WTC11 (cell line): ENCODE measurements around the gene MBOAT1. TPM values are rescaled to one million over a fixed set of nuclear protein-coding genes. Genes with fewer than 3 reads are reported as not detected.
A peak's percentile ranks its signal among the peaks of the same experiment; 100 is the strongest.

ENCODE experiments used
- ATAC-seq: fragments of 200-7000 bp; cut with Tn5 transposase; 2 replicates; pipeline ENCODE4 v1.10.0; 2021; ENCODE audit warnings: mild to moderate bottlenecking, moderate library complexity
- CTCF ChIA-PET: fragments of 300-600 bp; sonication (Branson Sonifier 250); formaldehyde crosslinking; loops from one replicate; lab custom pipeline; 2021; ENCODE audit warnings: antibody characterized with exemption; lab: Charles Lee
- POLR2A ChIA-PET: fragments of 350-600 bp; sonication (Branson Sonifier 250); formaldehyde crosslinking; loops from one replicate; lab custom pipeline; 2021; ENCODE audit warnings: antibody characterized with exemption; lab: Charles Lee
- DNase-seq: peaks from one replicate; pipeline ENCODE4 v3.0.0; 2021; ENCODE audit warnings: low spot score
- H3K27ac Mint-ChIP-seq: 2 replicates; pipeline ENCODE4 v1.8.0; 2021; ENCODE audit warnings: mixed read lengths
- H3K27me3 Mint-ChIP-seq: 2 replicates; pipeline ENCODE4 v1.8.0; 2021; ENCODE audit warnings: low read depth, mild to moderate bottlenecking, moderate library complexity, mixed read lengths
- H3K36me3 Mint-ChIP-seq: 2 replicates; pipeline ENCODE4 v1.8.0; 2021; ENCODE audit warnings: mixed read lengths
- H3K4me1 Mint-ChIP-seq: 2 replicates; pipeline ENCODE4 v1.8.0; 2022; ENCODE audit warnings: mixed read lengths
- H3K4me3 Mint-ChIP-seq: 2 replicates; pipeline ENCODE4 v1.8.0; 2021; ENCODE audit warnings: mild to moderate bottlenecking, moderate library complexity, mixed read lengths
- H3K9me3 Mint-ChIP-seq: 2 replicates; pipeline ENCODE4 v1.8.0; 2021; ENCODE audit warnings: mixed read lengths
- ELF4 ChIP-seq: sonication (generic); formaldehyde crosslinking; IDR thresholded peaks from 2 replicates; pipeline ENCODE4 v1.8.1; 2022; ENCODE audit warnings: low read depth, mild to moderate bottlenecking, moderate library complexity, missing genetic modification reagents
- EMX1 ChIP-seq: fragments of 250-450 bp; sonication (Bioruptor Pico); IDR thresholded peaks from 2 replicates; pipeline ENCODE4 v1.8.0; 2021; ENCODE audit warnings: mild to moderate bottlenecking
- GRHL2 ChIP-seq: fragments of 250-450 bp; sonication (Bioruptor Pico); IDR thresholded peaks from 2 replicates; pipeline ENCODE4 v1.8.0; 2022; ENCODE audit warnings: mild to moderate bottlenecking, moderate library complexity; ENCODE audit not compliant: insufficient replicate concordance, severe bottlenecking
- JAZF1 ChIP-seq: fragments of 250-450 bp; sonication (Bioruptor Pico); IDR thresholded peaks from 2 replicates; pipeline ENCODE4 v1.9.0; 2021; ENCODE audit warnings: moderate library complexity, mild to moderate bottlenecking, inconsistent platforms
- NFATC4 ChIP-seq: fragments of 250-450 bp; sonication (Bioruptor Pico); IDR thresholded peaks from 2 replicates; pipeline ENCODE4 v1.9.0; 2021; ENCODE audit warnings: mild to moderate bottlenecking
- SP1 ChIP-seq: sonication (generic); formaldehyde crosslinking; conservative IDR thresholded peaks from 2 replicates; pipeline ENCODE4 v1.8.1; 2022; ENCODE audit warnings: missing genetic modification reagents
- TCF7 ChIP-seq: sonication (generic); formaldehyde crosslinking; IDR thresholded peaks from 2 replicates; pipeline ENCODE4 v1.8.0; 2022; ENCODE audit warnings: mild to moderate bottlenecking, low read depth, missing genetic modification reagents, moderate library complexity
- TEAD1 ChIP-seq: sonication (generic); formaldehyde crosslinking; IDR thresholded peaks from 2 replicates; pipeline ENCODE4 v1.8.0; 2022; ENCODE audit warnings: mild to moderate bottlenecking, missing genetic modification reagents
- ZNF121 ChIP-seq: sonication (generic); formaldehyde crosslinking; IDR thresholded peaks from 2 replicates; pipeline ENCODE4 v1.8.0; 2023; ENCODE audit warnings: missing genetic modification reagents
- total RNA-seq: library from RNA; stranded (reverse); gene quantifications from 3 replicates; pipeline ENCODE4 v1.2.3, GENCODE V29; 2021
- TF ChIP-seq, protein P1 (sequence below): fragments of 250-450 bp; sonication (Bioruptor Pico); IDR thresholded peaks from 2 replicates; pipeline ENCODE4 v1.8.0; 2021; ENCODE audit warnings: mild to moderate bottlenecking
- TF ChIP-seq, protein P2 (sequence below): fragments of 200-600 bp; IDR thresholded peaks from 2 replicates; pipeline ENCODE4 v1.8.0; 2022; ENCODE audit warnings: antibody characterized with exemption
- TF ChIP-seq, protein P3 (sequence below): sonication (generic); formaldehyde crosslinking; IDR thresholded peaks from 2 replicates; pipeline ENCODE4 v1.8.1; 2023; ENCODE audit warnings: mild to moderate bottlenecking, missing genetic modification reagents
- TF ChIP-seq, protein P4 (sequence below): sonication (generic); formaldehyde crosslinking; IDR thresholded peaks from 2 replicates; pipeline ENCODE4 v1.8.0; 2022; ENCODE audit warnings: mild to moderate bottlenecking, missing genetic modification reagents
- TF ChIP-seq, protein P5 (sequence below): sonication (generic); formaldehyde crosslinking; IDR thresholded peaks from 2 replicates; pipeline ENCODE4 v1.8.1; 2022; ENCODE audit warnings: low read depth, missing genetic modification reagents, borderline replicate concordance
- TF ChIP-seq, protein P6 (sequence below): fragments of 250-450 bp; sonication (Bioruptor Pico); IDR thresholded peaks from 2 replicates; pipeline ENCODE4 v1.9.0; 2021; ENCODE audit warnings: mild to moderate bottlenecking
- TF ChIP-seq, protein P7 (sequence below): sonication (generic); formaldehyde crosslinking; IDR thresholded peaks from 2 replicates; pipeline ENCODE4 v1.8.0; 2023; ENCODE audit warnings: missing genetic modification reagents

The MBOAT1 gene
- total RNA-seq, 1 experiment from 2014 or later, result 22.9 TPM

DNA sequence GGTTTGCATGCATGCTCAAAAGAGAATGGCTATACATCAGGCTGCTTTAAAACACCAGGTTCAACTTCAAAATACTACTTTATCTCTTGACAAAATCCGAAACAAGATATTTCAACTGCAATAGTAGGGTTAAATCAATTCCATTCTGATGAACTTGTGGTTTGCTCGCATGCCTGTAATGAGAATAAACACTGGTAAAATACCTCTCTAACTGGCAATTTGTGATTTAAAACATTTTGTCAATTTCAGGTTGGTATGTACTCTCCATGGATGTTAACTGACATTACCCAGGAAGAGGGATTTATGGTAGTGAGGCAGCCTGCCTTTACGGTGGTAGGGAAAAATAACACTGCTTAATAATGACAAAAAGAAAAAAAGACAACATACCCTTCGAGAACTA, 74.4 kb downstream of the MBOAT1 start (continued):
- TF ChIP-seq, protein P1, sequence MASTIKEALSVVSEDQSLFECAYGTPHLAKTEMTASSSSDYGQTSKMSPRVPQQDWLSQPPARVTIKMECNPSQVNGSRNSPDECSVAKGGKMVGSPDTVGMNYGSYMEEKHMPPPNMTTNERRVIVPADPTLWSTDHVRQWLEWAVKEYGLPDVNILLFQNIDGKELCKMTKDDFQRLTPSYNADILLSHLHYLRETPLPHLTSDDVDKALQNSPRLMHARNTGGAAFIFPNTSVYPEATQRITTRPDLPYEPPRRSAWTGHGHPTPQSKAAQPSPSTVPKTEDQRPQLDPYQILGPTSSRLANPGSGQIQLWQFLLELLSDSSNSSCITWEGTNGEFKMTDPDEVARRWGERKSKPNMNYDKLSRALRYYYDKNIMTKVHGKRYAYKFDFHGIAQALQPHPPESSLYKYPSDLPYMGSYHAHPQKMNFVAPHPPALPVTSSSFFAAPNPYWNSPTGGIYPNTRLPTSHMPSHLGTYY (CRISPR knock-in tag), result no peak

DNA sequence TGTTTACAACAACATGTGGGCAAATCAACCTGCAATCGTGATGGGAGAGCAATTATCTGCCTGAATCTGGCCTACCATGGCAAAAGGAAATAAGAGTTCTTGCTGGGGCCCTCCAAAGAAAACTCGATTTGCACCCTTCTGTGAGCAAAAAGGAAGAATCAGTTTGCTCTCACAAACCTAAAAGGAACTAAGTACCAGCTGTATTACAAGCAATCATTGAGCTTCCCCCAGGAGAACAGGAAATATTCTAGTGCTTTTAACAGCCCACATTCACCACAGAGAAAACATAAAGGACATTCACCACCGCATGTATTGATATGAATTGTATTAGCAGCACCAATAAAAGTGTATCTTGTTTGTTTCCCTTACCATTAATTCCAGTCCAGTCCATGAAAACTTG, 75.0 kb downstream of the MBOAT1 start:
- ChIA-PET POLR2A (no interaction called here), CTCF (interaction anchor here (3.3 kb wide), 1 partner anchor 10 kb away, joined by 14 read pairs; no protein-coding TSS in a partner anchor)
- no peak overlapping the region for H3K4me3 Mint-ChIP-seq
- peak overlapping the region; percentile 42 for H3K27ac Mint-ChIP-seq
- H3K36me3 Mint-ChIP-seq, result peaks cover 7% of the 10 kb centered on the region
- no peaks in the 10 kb centered on the region for H3K27me3 Mint-ChIP-seq
- DNase-seq (no peak), ATAC-seq (no peak)
- H3K4me1 Mint-ChIP-seq, result peaks cover 23% of the 10 kb centered on the region
- H3K9me3 Mint-ChIP-seq, result peaks cover 4% of the 10 kb centered on the region
- TF ChIP-seq EMX1 (CRISPR knock-in tag) (no peak), JAZF1 (CRISPR knock-in tag) (no peak), NFATC4 (no peak), SP1 (CRISPR knock-in tag) (no peak), TCF7 (no peak), ZNF121 (CRISPR knock-in tag) (no peak), GRHL2 (CRISPR knock-in tag) (no peak), TEAD1 (CRISPR knock-in tag) (no peak), ELF4 (CRISPR knock-in tag) (no peak)
- TF ChIP-seq, protein P2, sequence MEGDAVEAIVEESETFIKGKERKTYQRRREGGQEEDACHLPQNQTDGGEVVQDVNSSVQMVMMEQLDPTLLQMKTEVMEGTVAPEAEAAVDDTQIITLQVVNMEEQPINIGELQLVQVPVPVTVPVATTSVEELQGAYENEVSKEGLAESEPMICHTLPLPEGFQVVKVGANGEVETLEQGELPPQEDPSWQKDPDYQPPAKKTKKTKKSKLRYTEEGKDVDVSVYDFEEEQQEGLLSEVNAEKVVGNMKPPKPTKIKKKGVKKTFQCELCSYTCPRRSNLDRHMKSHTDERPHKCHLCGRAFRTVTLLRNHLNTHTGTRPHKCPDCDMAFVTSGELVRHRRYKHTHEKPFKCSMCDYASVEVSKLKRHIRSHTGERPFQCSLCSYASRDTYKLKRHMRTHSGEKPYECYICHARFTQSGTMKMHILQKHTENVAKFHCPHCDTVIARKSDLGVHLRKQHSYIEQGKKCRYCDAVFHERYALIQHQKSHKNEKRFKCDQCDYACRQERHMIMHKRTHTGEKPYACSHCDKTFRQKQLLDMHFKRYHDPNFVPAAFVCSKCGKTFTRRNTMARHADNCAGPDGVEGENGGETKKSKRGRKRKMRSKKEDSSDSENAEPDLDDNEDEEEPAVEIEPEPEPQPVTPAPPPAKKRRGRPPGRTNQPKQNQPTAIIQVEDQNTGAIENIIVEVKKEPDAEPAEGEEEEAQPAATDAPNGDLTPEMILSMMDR, result no peak
- TF ChIP-seq, protein P1 (CRISPR knock-in tag), result no peak
- TF ChIP-seq, protein P3, sequence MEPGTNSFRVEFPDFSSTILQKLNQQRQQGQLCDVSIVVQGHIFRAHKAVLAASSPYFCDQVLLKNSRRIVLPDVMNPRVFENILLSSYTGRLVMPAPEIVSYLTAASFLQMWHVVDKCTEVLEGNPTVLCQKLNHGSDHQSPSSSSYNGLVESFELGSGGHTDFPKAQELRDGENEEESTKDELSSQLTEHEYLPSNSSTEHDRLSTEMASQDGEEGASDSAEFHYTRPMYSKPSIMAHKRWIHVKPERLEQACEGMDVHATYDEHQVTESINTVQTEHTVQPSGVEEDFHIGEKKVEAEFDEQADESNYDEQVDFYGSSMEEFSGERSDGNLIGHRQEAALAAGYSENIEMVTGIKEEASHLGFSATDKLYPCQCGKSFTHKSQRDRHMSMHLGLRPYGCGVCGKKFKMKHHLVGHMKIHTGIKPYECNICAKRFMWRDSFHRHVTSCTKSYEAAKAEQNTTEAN (CRISPR knock-in tag), result no peak
- TF ChIP-seq, protein P4, sequence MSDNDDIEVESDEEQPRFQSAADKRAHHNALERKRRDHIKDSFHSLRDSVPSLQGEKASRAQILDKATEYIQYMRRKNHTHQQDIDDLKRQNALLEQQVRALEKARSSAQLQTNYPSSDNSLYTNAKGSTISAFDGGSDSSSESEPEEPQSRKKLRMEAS (CRISPR knock-in tag), result no peak
- TF ChIP-seq, protein P5, sequence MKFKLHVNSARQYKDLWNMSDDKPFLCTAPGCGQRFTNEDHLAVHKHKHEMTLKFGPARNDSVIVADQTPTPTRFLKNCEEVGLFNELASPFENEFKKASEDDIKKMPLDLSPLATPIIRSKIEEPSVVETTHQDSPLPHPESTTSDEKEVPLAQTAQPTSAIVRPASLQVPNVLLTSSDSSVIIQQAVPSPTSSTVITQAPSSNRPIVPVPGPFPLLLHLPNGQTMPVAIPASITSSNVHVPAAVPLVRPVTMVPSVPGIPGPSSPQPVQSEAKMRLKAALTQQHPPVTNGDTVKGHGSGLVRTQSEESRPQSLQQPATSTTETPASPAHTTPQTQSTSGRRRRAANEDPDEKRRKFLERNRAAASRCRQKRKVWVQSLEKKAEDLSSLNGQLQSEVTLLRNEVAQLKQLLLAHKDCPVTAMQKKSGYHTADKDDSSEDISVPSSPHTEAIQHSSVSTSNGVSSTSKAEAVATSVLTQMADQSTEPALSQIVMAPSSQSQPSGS (CRISPR knock-in tag), result no peak
- TF ChIP-seq, protein P6, sequence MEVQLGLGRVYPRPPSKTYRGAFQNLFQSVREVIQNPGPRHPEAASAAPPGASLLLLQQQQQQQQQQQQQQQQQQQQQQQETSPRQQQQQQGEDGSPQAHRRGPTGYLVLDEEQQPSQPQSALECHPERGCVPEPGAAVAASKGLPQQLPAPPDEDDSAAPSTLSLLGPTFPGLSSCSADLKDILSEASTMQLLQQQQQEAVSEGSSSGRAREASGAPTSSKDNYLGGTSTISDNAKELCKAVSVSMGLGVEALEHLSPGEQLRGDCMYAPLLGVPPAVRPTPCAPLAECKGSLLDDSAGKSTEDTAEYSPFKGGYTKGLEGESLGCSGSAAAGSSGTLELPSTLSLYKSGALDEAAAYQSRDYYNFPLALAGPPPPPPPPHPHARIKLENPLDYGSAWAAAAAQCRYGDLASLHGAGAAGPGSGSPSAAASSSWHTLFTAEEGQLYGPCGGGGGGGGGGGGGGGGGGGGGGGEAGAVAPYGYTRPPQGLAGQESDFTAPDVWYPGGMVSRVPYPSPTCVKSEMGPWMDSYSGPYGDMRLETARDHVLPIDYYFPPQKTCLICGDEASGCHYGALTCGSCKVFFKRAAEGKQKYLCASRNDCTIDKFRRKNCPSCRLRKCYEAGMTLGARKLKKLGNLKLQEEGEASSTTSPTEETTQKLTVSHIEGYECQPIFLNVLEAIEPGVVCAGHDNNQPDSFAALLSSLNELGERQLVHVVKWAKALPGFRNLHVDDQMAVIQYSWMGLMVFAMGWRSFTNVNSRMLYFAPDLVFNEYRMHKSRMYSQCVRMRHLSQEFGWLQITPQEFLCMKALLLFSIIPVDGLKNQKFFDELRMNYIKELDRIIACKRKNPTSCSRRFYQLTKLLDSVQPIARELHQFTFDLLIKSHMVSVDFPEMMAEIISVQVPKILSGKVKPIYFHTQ (CRISPR knock-in tag), result no peak
- TF ChIP-seq, protein P7, sequence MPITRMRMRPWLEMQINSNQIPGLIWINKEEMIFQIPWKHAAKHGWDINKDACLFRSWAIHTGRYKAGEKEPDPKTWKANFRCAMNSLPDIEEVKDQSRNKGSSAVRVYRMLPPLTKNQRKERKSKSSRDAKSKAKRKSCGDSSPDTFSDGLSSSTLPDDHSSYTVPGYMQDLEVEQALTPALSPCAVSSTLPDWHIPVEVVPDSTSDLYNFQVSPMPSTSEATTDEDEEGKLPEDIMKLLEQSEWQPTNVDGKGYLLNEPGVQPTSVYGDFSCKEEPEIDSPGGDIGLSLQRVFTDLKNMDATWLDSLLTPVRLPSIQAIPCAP (CRISPR knock-in tag), result no peak
